ENCODE data around the gene FHAD1.

FHAD1 gene

DNA sequence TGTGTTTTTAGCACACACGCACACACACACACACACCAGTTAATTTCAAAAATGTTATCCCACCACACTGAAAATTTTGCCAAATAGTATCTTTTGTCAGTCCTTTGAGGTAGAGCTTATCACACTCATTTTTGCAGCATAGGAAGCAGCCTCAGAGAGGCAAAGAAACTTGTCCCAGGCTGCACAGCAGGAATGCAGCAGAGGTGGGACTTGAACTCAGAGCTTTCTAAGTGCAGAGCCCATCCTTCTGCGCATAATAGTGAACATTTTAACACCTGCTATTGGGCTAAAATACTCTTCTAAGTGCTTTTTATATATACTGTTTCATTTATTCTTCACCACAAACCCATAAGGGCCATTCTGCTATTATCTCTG is 15.0 kb downstream of the FHAD1 start:
- Histone ChIP-seq H3K27me3 (ENCODE audit: insufficient read depth, low read length) (no peaks in the 10 kb centered on the region; the same call in 1 of the 2 replicates), H3K36me3 (ENCODE audit: insufficient read depth, low read length) (no peaks in the 10 kb centered on the region), H3K4me1 (ENCODE audit: insufficient read depth, low read length, severe bottlenecking) (no peaks in the 10 kb centered on the region), H3K27ac (ENCODE audit: low read depth, low read length, poor library complexity, severe bottlenecking) (no peak overlapping the region), H4K20me1 (ENCODE audit: insufficient read depth, low read length) (no peaks in the 10 kb centered on the region), H3K9me2 (ENCODE audit: low read depth, low read length) (no peaks in the 10 kb centered on the region), H3K9me3 (ENCODE audit: low read length) (no peaks in the 10 kb centered on the region), H3F3A (ENCODE audit: insufficient read depth, low read length) (no peaks in the 10 kb centered on the region), H3K4me2 (ENCODE audit: low read length) (no peak overlapping the region), H3K79me2 (ENCODE audit: insufficient read depth, low read length) (no peaks in the 10 kb centered on the region), H3K4me3 (ENCODE audit: low read depth, low read length, poor library complexity, severe bottlenecking) (no peak overlapping the region), H3K9ac (ENCODE audit: low read length) (no peak overlapping the region), H2AFZ (ENCODE audit: low read length) (no peak overlapping the region)
- TF ChIP-seq, protein P1, sequence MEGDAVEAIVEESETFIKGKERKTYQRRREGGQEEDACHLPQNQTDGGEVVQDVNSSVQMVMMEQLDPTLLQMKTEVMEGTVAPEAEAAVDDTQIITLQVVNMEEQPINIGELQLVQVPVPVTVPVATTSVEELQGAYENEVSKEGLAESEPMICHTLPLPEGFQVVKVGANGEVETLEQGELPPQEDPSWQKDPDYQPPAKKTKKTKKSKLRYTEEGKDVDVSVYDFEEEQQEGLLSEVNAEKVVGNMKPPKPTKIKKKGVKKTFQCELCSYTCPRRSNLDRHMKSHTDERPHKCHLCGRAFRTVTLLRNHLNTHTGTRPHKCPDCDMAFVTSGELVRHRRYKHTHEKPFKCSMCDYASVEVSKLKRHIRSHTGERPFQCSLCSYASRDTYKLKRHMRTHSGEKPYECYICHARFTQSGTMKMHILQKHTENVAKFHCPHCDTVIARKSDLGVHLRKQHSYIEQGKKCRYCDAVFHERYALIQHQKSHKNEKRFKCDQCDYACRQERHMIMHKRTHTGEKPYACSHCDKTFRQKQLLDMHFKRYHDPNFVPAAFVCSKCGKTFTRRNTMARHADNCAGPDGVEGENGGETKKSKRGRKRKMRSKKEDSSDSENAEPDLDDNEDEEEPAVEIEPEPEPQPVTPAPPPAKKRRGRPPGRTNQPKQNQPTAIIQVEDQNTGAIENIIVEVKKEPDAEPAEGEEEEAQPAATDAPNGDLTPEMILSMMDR (IDR thresholded peaks at IDR 0.05; ENCODE audit: low read length): no peak
- TF ChIP-seq EZH2 (IDR thresholded peaks at IDR 0.05; ENCODE audit: borderline replicate concordance, low read length): no peak

DNA sequence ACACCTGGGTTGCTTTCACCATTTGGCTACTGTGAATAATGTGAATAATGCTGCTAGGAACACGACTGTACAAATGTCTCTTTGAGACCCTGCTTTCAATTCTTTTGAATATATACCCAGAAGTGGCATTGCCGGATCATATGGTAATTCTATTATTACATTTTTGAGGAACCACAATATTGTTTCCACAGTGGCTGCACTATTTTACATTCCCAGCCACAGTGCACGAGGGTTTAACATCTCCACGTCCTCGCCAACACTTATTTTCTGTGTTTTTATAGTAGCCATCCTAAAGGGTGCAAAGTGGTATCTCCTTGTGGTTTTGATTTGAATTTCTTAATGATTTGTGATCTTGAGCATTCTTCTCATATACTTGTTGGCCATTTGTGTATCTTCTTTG is 15.7 kb downstream of the FHAD1 start:
- Histone ChIP-seq H3K9me3 (ENCODE audit: low read length) (no peaks in the 10 kb centered on the region), H3F3A (ENCODE audit: insufficient read depth, low read length) (no peaks in the 10 kb centered on the region), H3K9ac (ENCODE audit: low read length) (no peak overlapping the region), H3K36me3 (ENCODE audit: insufficient read depth, low read length) (no peaks in the 10 kb centered on the region), H3K79me2 (ENCODE audit: insufficient read depth, low read length) (no peaks in the 10 kb centered on the region), H3K4me3 (ENCODE audit: low read depth, low read length, poor library complexity, severe bottlenecking) (no peak overlapping the region), H4K20me1 (ENCODE audit: insufficient read depth, low read length) (no peaks in the 10 kb centered on the region), H3K9me2 (ENCODE audit: low read depth, low read length) (no peaks in the 10 kb centered on the region), H3K27me3 (ENCODE audit: insufficient read depth, low read length) (no peaks in the 10 kb centered on the region; the same call in 1 of the 2 replicates), H3K4me1 (ENCODE audit: insufficient read depth, low read length, severe bottlenecking) (no peaks in the 10 kb centered on the region), H3K4me2 (ENCODE audit: low read length) (no peak overlapping the region), H2AFZ (ENCODE audit: low read length) (no peak overlapping the region), H3K27ac (ENCODE audit: low read depth, low read length, poor library complexity, severe bottlenecking) (no peak overlapping the region)
- TF ChIP-seq, protein P1 (IDR thresholded peaks at IDR 0.05; ENCODE audit: low read length): no peak
- no peak for TF ChIP-seq EZH2 (IDR thresholded peaks at IDR 0.05; ENCODE audit: borderline replicate concordance, low read length)

DNA sequence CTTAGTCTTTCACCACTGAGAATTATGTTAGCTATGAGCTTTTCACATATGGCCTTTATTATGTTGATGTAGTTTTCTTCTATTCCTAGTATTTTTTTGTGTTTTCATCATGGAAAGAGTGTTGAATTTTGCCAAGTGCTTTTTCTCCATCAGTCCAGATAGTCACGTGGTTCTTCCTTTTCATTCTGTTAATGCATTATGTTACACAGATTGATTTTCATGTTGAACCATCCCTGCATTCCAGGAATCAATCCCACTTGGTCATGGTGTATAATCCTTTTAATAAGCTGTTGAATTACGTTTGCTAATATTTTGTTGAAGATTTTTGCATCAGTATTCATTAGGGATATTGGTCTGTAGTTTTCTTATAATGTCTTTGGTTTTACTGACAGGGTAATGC is 17.7 kb downstream of the FHAD1 start:
- no peak overlapping the region for H3K4me2 ChIP-seq (ENCODE audit: low read length)
- H3K27ac ChIP-seq (ENCODE audit: low read depth, low read length, poor library complexity, severe bottlenecking): no peak overlapping the region
- no peak overlapping the region for H2AFZ ChIP-seq (ENCODE audit: low read length)
- no peaks in the 10 kb centered on the region for H4K20me1 ChIP-seq (ENCODE audit: insufficient read depth, low read length)
- H3K36me3 ChIP-seq (ENCODE audit: insufficient read depth, low read length): no peaks in the 10 kb centered on the region
- H3F3A ChIP-seq (ENCODE audit: insufficient read depth, low read length): no peaks in the 10 kb centered on the region
- no peaks in the 10 kb centered on the region; the same call in 1 of the 2 replicates for H3K27me3 ChIP-seq (ENCODE audit: insufficient read depth, low read length)
- TF ChIP-seq EZH2 (IDR thresholded peaks at IDR 0.05; ENCODE audit: borderline replicate concordance, low read length): no peak
- TF ChIP-seq, protein P1 (IDR thresholded peaks at IDR 0.05; ENCODE audit: low read length): no peak
- H3K9me3 ChIP-seq (ENCODE audit: low read length): no peaks in the 10 kb centered on the region
- H3K79me2 ChIP-seq (ENCODE audit: insufficient read depth, low read length): no peaks in the 10 kb centered on the region
- H3K9me2 ChIP-seq (ENCODE audit: low read depth, low read length): no peaks in the 10 kb centered on the region
- no peak overlapping the region for H3K9ac ChIP-seq (ENCODE audit: low read length)
- H3K4me1 ChIP-seq (ENCODE audit: insufficient read depth, low read length, severe bottlenecking): no peaks in the 10 kb centered on the region
- no peak overlapping the region for H3K4me3 ChIP-seq (ENCODE audit: low read depth, low read length, poor library complexity, severe bottlenecking)

Data from OCI-LY1 (cell line).